IPS-18c (cell line): ENCODE results near the gene PCBP3.
"Not testable (repeated sequence)": the region's sequence is repeated elsewhere in the genome, so short reads cannot be mapped to it uniquely, and the experiment has no call there.

Experiments used
- H3K4me3 ChIP-seq: 2 replicates; pipeline ENCODE4 v1.7.0; 2013; ENCODE audit warnings: low read depth, mild to moderate bottlenecking, low read length, moderate library complexity; ENCODE audit not compliant: insufficient read depth
- H3K9me3 ChIP-seq: one replicate; pipeline ENCODE4 v1.6.1; 2013; ENCODE audit warnings: mild to moderate bottlenecking, low read length, moderate library complexity; ENCODE audit not compliant: control insufficient read depth, insufficient read depth

The PCBP3 gene

DNA sequence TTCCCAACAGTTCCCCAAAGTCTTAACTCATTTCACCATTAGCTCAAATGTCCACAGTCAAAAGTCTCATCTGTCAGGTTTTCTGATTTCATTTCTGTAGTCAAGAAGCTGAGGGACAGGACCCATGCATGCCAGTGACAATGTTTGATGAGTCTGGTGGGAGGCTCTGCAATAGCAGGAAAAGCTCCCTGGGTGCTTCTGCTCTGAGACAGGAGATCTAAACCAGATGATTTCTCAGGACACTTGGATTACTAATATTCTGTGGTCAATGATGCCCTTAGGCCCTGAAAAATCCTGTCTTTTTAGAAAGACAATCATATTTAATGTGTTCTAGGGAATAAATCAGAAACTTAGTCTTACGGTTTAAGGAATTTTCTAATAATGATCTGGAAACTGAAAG lies 56.4 kb downstream of the PCBP3 start:
- Histone ChIP-seq H3K4me3 (no peak overlapping the region), H3K9me3 (no peaks in the 10 kb centered on the region)

- no peaks in the 10 kb centered on the region for H3K9me3 ChIP-seq
Measured at GRCh38 chr21:45700461-45700860, 56.9 kb downstream of the PCBP3 start.

DNA sequence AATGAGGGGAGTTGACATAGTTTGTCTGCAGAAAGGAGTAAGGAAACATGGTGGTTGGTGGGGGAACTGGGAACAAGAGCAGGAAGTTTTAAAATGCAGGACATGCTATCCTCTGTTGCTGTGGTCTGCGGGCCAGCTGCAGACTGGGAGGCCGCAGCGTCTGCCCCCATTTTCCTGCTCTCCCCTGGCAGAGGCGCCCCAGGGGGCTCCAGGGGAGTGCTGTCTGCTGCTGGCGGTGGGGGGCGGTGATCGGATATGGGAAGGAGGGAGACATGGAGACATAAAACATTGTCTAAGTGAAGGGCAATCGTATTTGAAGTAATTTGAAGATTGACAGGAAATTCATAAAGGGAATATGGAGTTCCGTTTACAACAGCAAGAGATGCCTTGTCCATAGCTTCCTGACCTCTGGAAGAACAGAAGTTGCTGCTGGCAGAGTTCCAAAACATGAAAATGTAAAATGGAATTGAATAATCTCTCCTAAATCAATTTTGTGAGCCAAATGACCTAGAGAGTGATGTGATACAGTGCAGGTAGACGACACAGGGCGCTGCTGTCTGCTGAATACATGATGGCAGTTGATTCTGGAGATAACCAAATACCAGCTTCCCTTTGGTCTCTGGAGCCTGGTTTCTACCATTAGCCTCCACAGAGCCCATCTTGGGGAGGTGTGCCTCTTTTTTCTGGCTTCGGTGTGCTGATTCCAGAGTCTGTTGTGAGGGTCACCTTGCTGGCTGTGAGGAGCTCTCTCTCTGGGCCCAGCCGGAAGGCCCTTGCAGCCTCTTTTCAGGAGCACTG lies 61.0 kb downstream of the PCBP3 start:
- Histone ChIP-seq H3K4me3 (no peak overlapping the region), H3K9me3 (no peaks in the 10 kb centered on the region)

More at GRCh38 chr21:45700461-45700860, 56.9 kb downstream of the PCBP3 start:
- H3K4me3 ChIP-seq, result no peak overlapping the region

DNA sequence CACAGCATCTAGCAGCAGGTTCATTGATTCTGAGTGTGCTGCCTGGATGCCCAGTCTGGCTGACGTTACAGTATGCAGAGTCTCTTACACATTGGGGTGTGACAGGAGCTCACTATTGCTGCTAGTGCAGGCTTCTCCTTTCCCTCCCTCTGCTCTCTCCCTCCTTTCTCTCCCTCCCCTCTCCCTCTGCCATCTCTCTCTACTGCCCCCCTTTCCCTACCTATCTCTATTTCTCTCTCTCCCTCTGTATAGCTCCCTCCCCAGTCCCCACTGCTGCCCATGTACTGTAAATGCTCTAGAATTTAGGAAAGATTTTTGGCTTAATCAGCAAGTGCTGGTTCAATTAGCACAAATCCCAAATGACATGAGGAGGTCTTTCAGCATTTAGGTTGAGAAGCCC lies 62.8 kb downstream of the PCBP3 start:
- no peak overlapping the region for H3K4me3 ChIP-seq
- H3K9me3 ChIP-seq, result no peaks in the 10 kb centered on the region

- Histone ChIP-seq H3K9me3 (no peaks in the 10 kb centered on the region), H3K4me3 (no peak overlapping the region)
Measured at GRCh38 chr21:45709173-45709572, 65.6 kb downstream of the PCBP3 start.

GRCh38 chr21:45709696-45710268 lies 66.3 kb downstream of the PCBP3 start:
- H3K9me3 ChIP-seq, result no peaks in the 10 kb centered on the region
- H3K4me3 ChIP-seq, result no peak overlapping the region

GRCh38 chr21:45710306-45710705 lies 66.8 kb downstream of the PCBP3 start:
- not testable (repeated sequence) for H3K4me3 ChIP-seq, H3K9me3 ChIP-seq

DNA sequence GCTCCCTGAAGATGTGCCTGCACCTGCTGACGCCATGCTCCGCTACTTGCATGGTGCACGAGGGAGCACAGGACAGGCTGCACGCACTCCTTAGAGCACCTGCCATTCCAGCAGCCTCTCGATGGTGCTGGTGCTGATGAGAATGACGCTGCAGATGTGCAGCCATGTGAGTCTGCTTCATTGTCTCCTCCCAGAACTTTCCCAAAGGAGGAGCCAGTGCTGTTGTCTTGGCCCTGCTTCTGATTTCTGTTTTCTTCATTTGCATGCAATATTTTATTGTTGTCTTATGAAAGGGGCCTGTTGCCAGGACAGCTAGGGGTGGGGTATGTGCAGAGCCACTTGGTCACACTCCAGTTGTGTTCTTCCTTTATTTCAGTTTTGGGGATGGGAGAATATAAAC lies 70.1 kb downstream of the PCBP3 start:
- no peaks in the 10 kb centered on the region for H3K9me3 ChIP-seq
- H3K4me3 ChIP-seq, result no peak overlapping the region

GRCh38 chr21:45715441-45715840 lies 71.9 kb downstream of the PCBP3 start:
- H3K9me3 ChIP-seq, result no peaks in the 10 kb centered on the region
- H3K4me3 ChIP-seq, result no peak overlapping the region

GRCh38 chr21:45718413-45718812 lies 74.9 kb downstream of the PCBP3 start:
- no peak overlapping the region for H3K4me3 ChIP-seq
- H3K9me3 ChIP-seq, result no peaks in the 10 kb centered on the region

DNA sequence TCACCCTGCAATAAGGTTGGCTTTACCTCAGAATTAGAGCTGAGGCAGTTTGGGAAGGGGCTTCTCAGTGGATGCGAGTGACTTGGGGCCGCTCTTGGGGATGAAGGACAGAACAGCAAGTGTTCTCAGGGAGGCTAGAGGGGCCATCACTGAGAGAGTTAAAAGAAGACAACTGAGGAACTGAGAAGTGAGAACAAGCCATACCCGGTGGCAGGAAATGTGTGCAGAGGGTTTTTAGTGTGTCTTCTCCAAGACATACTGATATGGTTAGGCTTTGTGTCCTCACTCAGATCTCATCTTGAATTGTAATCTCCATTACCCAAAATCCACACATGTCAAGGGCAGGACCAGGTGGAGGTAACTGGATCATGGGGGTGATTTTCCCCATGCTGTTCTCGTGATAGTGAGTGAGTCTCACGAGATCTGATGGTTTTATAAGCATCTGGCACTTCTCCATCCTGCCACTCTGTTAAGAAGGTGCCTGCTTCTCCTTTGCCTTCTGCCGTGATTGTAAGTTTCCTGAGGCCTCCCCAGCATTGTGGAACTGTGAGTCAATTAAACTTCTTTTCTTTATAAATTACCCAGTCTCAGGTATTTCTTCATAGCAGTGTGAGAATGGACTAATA lies 75.8 kb downstream of the PCBP3 start:
- no peaks in the 10 kb centered on the region for H3K9me3 ChIP-seq
- no peak overlapping the region for H3K4me3 ChIP-seq

DNA sequence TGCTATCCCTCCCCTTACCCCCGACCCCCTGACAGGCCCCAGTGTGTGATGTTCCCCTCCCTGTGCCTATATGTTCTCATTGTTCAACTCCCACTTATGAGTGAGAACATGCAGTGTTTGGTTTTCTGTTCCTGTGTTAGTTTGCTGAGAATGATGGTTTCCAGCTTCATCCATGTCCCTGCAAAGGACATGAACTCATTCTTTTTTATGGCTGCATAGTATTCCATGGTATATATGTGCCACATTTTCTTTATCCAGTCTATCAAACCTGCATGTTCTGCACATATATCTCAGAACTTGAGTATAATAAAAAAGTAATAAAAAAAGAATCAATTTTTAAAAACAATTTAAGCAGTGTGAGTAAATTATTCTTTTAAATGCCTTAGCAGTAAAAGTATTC lies 76.7 kb downstream of the PCBP3 start:
- H3K4me3 ChIP-seq, H3K9me3 ChIP-seq: not testable (repeated sequence)

GRCh38 chr21:45721671-45722070 lies 78.1 kb downstream of the PCBP3 start:
- no peak overlapping the region for H3K4me3 ChIP-seq

DNA sequence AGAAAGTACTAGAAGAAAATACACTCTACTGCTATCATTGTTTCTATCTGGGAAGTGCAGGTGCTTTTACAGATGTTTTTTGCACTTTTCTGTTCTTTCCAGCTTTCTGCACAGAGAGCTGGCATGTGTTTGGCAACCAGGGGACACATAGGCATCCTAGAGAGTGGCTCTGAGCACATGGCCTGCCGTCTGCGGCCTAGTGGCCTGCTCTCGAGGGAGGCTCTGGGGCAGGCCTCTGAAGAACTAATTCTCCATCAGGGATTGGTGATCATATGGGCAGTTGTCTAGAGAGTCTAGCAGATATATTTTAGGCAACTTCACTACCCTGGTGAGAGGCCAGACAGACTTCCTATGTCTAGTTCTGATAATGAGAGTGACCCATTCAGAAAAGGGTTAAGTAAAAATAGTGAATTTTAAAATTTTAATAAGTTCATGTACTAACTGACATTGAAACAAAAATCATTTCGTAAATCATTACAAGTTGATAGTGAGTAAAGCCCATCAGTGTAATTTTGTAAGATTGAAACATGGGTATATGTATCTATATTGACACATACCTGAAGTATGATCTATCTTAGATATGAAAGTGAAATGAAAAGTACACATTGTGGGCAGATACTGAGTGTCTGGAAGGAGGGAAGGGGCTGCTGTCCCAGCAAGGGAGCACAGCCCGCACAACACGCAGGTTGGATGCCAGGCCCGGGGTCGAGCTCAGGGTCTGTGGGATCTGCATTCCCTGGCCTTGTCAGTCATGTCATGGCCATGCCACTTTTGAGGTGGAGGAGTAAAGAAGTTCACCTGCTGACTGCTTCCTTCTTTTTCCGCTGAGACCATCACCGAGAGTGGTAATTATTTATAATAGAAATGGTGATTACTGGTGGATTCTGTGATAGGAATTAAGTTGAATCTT lies 79.8 kb downstream of the PCBP3 start:
- no peak overlapping the region for H3K4me3 ChIP-seq
- H3K9me3 ChIP-seq, result no peaks in the 10 kb centered on the region

More at GRCh38 chr21:45721671-45722070, 78.1 kb downstream of the PCBP3 start:
- H3K9me3 ChIP-seq, result no peaks in the 10 kb centered on the region

DNA sequence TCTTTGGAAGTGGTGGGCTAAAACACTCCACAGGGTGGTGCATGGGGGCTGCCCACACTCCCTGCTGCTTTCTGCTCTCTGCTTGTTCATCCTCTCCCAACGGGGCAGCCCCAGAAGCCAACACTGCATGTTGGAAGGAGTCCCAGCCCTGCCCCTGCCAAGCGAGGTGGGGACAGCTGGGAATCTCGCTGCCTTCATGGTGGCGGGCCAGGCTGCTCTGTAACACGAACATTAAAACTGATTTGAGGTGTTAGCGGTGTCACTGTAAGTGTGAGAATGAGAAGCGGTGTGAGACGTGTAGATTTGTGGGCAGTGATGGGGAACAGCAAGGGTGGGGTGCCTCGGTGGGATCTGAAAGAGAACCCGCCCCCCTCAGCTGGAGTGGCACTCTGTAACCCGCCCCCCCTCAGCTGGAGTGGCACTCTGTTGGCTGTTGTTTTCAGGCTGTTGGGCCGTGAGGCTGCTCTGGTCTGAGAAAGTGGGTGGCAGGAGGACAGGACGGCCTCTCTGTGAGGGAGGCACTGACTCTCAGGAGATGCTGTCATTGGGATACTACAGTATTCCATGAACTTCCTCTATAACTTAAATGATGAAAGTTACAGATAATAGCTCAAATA lies 80.9 kb downstream of the PCBP3 start:
- H3K9me3 ChIP-seq, result no peaks in the 10 kb centered on the region
- no peak overlapping the region for H3K4me3 ChIP-seq

DNA sequence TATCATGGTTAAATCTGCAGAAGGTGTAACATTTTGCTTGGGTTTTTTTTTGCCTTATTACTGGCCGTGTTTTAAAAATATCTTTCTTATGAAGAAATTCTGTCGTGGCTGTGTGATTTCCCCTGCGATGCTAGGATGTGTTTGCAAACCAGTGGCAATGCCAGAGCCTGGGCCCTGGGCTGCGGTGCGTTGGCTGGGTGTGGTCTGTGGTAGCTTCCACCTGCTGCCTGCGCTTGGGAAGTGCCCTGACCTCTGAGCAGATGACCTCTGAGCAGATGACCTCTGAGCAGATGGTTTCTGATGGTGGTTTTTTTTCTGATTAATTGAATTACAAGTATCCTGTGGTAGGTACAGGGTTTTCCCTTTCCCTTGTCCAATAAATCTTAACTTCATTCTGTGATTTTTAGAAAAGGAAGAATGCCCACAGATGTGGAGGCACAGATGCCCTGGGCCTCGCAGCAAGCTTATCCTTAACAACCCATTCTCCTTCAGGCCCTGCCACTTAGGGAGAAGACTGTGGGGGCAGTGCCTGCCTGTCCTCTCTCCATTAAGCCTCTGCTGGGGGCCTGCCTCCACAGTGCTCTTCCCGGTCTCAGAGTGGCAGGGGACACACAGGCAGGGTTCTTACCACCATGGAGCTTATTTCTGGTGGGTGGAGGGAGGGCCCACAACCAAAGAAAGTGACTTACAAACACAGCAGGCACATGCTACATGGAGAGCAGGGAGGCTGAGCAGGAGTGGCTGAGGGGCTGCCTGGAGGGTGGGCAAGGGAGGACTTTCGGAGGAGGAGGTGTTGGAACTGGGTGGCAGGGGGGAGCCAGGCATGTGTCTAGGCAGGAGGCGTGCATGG lies 81.7 kb downstream of the PCBP3 start:
- no peak overlapping the region for H3K4me3 ChIP-seq
- H3K9me3 ChIP-seq, result no peaks in the 10 kb centered on the region
